Measurements from ENCODE around the gene LIMS2.

- TF ChIP-seq KDM1A (IDR thresholded peaks at IDR 0.05; ENCODE audit: low read depth): no peak
- TF ChIP-seq CTCF (IDR thresholded peaks at IDR 0.05): no peak
Measured at GRCh38 chr2:127654084-127654837, 21.1 kb downstream of the LIMS2 start.
